Activated effector memory CD4-positive, alpha-beta T cell treated with anti-CD3 and anti-CD28 coated beads, Interleukin-2, amount 50 U/mL, for 16 hours (primary cell): ENCODE data around the gene MAP3K5.
"Not testable (repeated sequence)": the region's sequence is repeated elsewhere in the genome, so short reads cannot be mapped to it uniquely, and the experiment has no call there.

Experiments
- DNase-seq: peaks from one replicate; pipeline ENCODE4 v3.0.0-alpha.2; 2020

Gene MAP3K5

GRCh38 chr6:136790411-136791295, 1.6 kb downstream of the MAP3K5 start:
- DNase-seq: no peak

- not testable (repeated sequence) for DNase-seq
Measured at GRCh38 chr6:136789440-136789839, 2.8 kb downstream of the MAP3K5 start.

GRCh38 chr6:136788069-136788902, 4.0 kb downstream of the MAP3K5 start:
- DNase-seq: no peak

GRCh38 chr6:136787726-136788068, 4.6 kb downstream of the MAP3K5 start:
- no peak for DNase-seq

- DNase-seq: no peak
Measured at GRCh38 chr6:136786658-136787057, 5.6 kb downstream of the MAP3K5 start.

GRCh38 chr6:136784910-136785746, 7.1 kb downstream of the MAP3K5 start:
- peak; percentile 74 for DNase-seq

GRCh38 chr6:136784271-136784664, 8.0 kb downstream of the MAP3K5 start:
- DNase-seq: no peak

- no peak for DNase-seq
Measured at GRCh38 chr6:136783495-136784270, 8.6 kb downstream of the MAP3K5 start.

- DNase-seq: no peak
Measured at GRCh38 chr6:136783021-136783420, 9.3 kb downstream of the MAP3K5 start.

GRCh38 chr6:136782021-136782770, 10.1 kb downstream of the MAP3K5 start:
- no peak for DNase-seq

GRCh38 chr6:136780972-136781371, 11.3 kb downstream of the MAP3K5 start:
- no peak for DNase-seq

- no peak for DNase-seq
Measured at GRCh38 chr6:136779682-136780081, 12.6 kb downstream of the MAP3K5 start.

GRCh38 chr6:136777651-136778050, 14.6 kb downstream of the MAP3K5 start:
- no peak for DNase-seq

- DNase-seq: no peak
Measured at GRCh38 chr6:136775548-136775947, 16.7 kb downstream of the MAP3K5 start.

GRCh38 chr6:136775081-136775480, 17.2 kb downstream of the MAP3K5 start:
- DNase-seq: no peak

- DNase-seq: no peak
Measured at GRCh38 chr6:136774228-136775041, 17.8 kb downstream of the MAP3K5 start.

GRCh38 chr6:136773473-136773796, 18.8 kb downstream of the MAP3K5 start:
- no peak for DNase-seq

- DNase-seq: no peak
Measured at GRCh38 chr6:136772685-136773472, 19.4 kb downstream of the MAP3K5 start.

GRCh38 chr6:136771306-136771705, 21.0 kb downstream of the MAP3K5 start:
- DNase-seq: no peak

- no peak for DNase-seq
Measured at GRCh38 chr6:136769759-136770158, 22.5 kb downstream of the MAP3K5 start.
